RWPE1 (cell line): ENCODE measurements around the gene KLHL42.

ENCODE experiments used
- CTCF ChIA-PET: fragments of 350-600 bp; sonication (Branson Sonifier 250); formaldehyde crosslinking; extraction: SDS; loops from one replicate; lab custom pipeline; 2021; lab: Yijun Ruan, JAX
- POLR2A ChIA-PET: fragments of 400-600 bp; formaldehyde crosslinking; extraction: SDS; loops from one replicate; lab custom pipeline; 2020; ENCODE audit warnings: antibody characterized with exemption; ENCODE audit not compliant: low non-redundant PET; lab: Yijun Ruan, JAX
- DNase-seq: peaks from one replicate; pipeline ENCODE4 v3.0.0; 2012; ENCODE audit warnings: low spot score
- H3K27ac ChIP-seq: fragments of 450-650 bp; 2 replicates; pipeline ENCODE4 v1.5.1; 2017
- CTCF ChIP-seq: fragments of 450-650 bp; conservative IDR thresholded peaks from 2 replicates; pipeline ENCODE4 v1.5.1; 2017; ENCODE audit warnings: low read depth, mild to moderate bottlenecking

The KLHL42 gene

GRCh38 chr12:27810756-27811155 is 30.7 kb downstream of the KLHL42 start:
- H3K27ac ChIP-seq, result no peak overlapping the region
- ChIA-PET CTCF (interaction anchor here (1.2 kb wide), 1 partner anchor 10 kb away, joined by 3 read pairs; no protein-coding TSS in a partner anchor), POLR2A (interaction anchor here (0.6 kb wide), 1 partner anchor 940 kb away, joined by 3 read pairs; no protein-coding TSS in a partner anchor)
- DNase-seq, result no peak
- no peak for TF ChIP-seq CTCF

DNA sequence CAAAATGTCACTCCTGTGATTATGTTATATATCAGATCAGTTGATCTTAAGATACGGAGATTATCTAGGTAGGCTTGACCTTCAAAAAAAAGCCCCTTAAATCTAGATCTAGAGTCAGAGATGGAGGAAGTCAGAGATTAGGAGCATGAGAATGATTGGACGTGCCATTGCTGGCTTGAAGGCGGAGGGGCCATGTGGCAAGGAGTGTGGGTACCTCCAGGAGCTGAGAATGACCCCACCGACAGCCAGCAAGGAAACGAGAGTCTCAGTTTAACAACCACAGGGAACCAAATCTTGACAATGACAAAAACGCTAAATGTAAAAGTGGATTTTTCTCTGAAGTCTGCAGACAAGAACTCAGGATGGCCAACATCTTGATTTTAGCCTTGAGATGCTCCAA is 32.5 kb downstream of the KLHL42 start:
- DNase-seq, result no peak
- no peak overlapping the region for H3K27ac ChIP-seq
- TF ChIP-seq CTCF, result no peak
- ChIA-PET POLR2A (no interaction called here), CTCF (interaction anchor here (1.1 kb wide), 1 partner anchor 9 kb away, joined by 7 read pairs; no protein-coding TSS in a partner anchor)

GRCh38 chr12:27814411-27814810 is 34.4 kb downstream of the KLHL42 start:
- TF ChIP-seq CTCF, result no peak
- no peak overlapping the region for H3K27ac ChIP-seq
- ChIA-PET CTCF (interaction anchor here (0.6 to 0.7 kb wide), 2 partner anchors 23 to 127 kb away, joined by 3 to 4 read pairs; no protein-coding TSS in a partner anchor), POLR2A (no interaction called here)
- no peak for DNase-seq

- DNase-seq, result no peak
- H3K27ac ChIP-seq, result no peak overlapping the region
- TF ChIP-seq CTCF, result no peak
- ChIA-PET CTCF (interaction anchor here (0.7 kb wide), 1 partner anchor 23 kb away, joined by 4 read pairs; no protein-coding TSS in a partner anchor), POLR2A (no interaction called here)
Measured at GRCh38 chr12:27814851-27815591, 35.0 kb downstream of the KLHL42 start.

GRCh38 chr12:27817766-27818165 is 37.7 kb downstream of the KLHL42 start:
- no peak for TF ChIP-seq CTCF
- ChIA-PET POLR2A (interaction anchor here (0.6 kb wide), 1 partner anchor 593 kb away, joined by 3 read pairs; no protein-coding TSS in a partner anchor), CTCF (no interaction called here)
- no peak overlapping the region for H3K27ac ChIP-seq
- DNase-seq, result no peak

DNA sequence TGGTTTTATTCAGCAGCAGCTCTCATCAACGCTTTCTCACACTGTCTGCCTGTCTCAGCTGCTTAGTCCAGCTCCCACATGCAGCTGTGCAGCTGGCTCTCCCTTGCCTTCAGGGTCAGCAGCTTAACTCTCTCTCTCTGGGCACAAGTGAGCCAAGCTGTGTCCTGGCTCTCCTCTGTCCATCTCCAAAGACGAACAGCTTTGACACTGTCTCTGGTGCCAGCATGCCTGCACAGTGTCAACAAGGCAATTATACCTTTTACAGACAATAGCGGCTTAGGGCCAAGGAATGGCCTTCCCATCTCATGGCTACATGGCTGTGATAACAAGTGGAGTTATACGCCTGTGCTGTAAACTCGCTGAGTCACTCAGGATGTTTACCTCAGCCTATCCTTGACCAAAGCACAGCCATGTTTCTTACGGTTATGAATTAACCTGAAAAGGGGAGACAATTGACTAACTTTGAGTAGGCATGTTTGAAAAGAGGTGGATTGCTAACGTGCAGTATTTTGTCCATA is 38.4 kb downstream of the KLHL42 start:
- ChIA-PET POLR2A (no interaction called here), CTCF (no interaction called here)
- TF ChIP-seq CTCF, result no peak
- no peak for DNase-seq
- no peak overlapping the region for H3K27ac ChIP-seq
